Suprapubic skin (tissue), 3 donors: ENCODE data around the gene CAV1.

Source experiments
- CTCF ChIP-seq, 2 donors: fragments of 200-600 bp in 1 of 2; fragments of 450-650 bp in 1 of 2; sonication (generic) in 1 of 2; IDR thresholded peaks; one replicate each; pipeline ENCODE4 v1.5.1; 2016 to 2019; ENCODE audit warnings: antibody characterized with exemption in 2 of 2, mild to moderate bottlenecking in 1 of 2, moderate library complexity in 1 of 2
- EP300 ChIP-seq: sonication (generic); formaldehyde crosslinking; IDR thresholded peaks from one replicate; pipeline ENCODE4 v1.6.1; 2017; ENCODE audit warnings: antibody characterized with exemption

- no peak for TF ChIP-seq EP300
- no peak for TF ChIP-seq CTCF (IDR thresholded peaks at IDR 0.05)
These were observed 46.7 kb downstream of the CAV1 start for GRCh38 chr7:116571552-116571951.
